GM12873 (cell line): ENCODE data around the gene ACTR1B.

Experiments
- CTCF ChIP-seq: IDR thresholded peaks from 2 replicates; pipeline ENCODE4 v1.5.1; 2012; ENCODE audit warnings: low read depth, mild to moderate bottlenecking, moderate library complexity, low read length, control low read depth; ENCODE audit not compliant: insufficient read depth; ENCODE audit errors: missing control alignments

Gene ACTR1B

GRCh38 chr2:97645112-97645694 is 18.6 kb downstream of the ACTR1B start:
- TF ChIP-seq CTCF, result no peak

- TF ChIP-seq CTCF, result no peak
Measured at GRCh38 chr2:97644023-97644717, 19.7 kb downstream of the ACTR1B start.

- no peak for TF ChIP-seq CTCF
Measured at GRCh38 chr2:97617911-97618310, 45.9 kb downstream of the ACTR1B start.
